PFSK-1 (cell line): ENCODE results near the gene PTPRT.

Experiments used
- FOXP2 ChIP-seq: optimal IDR thresholded peaks from 2 replicates; pipeline ENCODE3; 2011; ENCODE audit warnings: borderline replicate concordance, control low read depth, inconsistent platforms; ENCODE audit not compliant: insufficient read depth; ENCODE audit errors: extremely low read length, extremely low read depth
- POLR2AphosphoS5 ChIP-seq: IDR thresholded peaks from 2 replicates; pipeline ENCODE4 v1.6.1; 2012; ENCODE audit warnings: low read depth, mild to moderate bottlenecking, control low read depth, low read length, moderate library complexity
- SIN3A ChIP-seq: IDR thresholded peaks from 2 replicates; pipeline ENCODE4 v1.6.1; 2012; ENCODE audit warnings: mild to moderate bottlenecking, low read length, moderate library complexity, borderline replicate concordance; ENCODE audit not compliant: insufficient read depth
- TAF1 ChIP-seq: IDR thresholded peaks from 2 replicates; pipeline ENCODE4 v1.6.1; 2012; ENCODE audit warnings: low read length, control low read depth, borderline replicate concordance; ENCODE audit not compliant: insufficient read depth
- TF ChIP-seq, protein P1 (sequence below), 2 experiments: IDR thresholded peaks; 2 replicates each; pipeline versions ENCODE4 v1.6.1 to v1.8.0; 2011 to 2012; ENCODE audit warnings: low read depth in 2 of 2, low read length in 2 of 2, control low read depth in 1 of 2, inconsistent platforms in 1 of 2, mild to moderate bottlenecking in 1 of 2, moderate library complexity in 1 of 2; ENCODE audit not compliant: insufficient read depth in 1 of 2

The PTPRT gene

DNA sequence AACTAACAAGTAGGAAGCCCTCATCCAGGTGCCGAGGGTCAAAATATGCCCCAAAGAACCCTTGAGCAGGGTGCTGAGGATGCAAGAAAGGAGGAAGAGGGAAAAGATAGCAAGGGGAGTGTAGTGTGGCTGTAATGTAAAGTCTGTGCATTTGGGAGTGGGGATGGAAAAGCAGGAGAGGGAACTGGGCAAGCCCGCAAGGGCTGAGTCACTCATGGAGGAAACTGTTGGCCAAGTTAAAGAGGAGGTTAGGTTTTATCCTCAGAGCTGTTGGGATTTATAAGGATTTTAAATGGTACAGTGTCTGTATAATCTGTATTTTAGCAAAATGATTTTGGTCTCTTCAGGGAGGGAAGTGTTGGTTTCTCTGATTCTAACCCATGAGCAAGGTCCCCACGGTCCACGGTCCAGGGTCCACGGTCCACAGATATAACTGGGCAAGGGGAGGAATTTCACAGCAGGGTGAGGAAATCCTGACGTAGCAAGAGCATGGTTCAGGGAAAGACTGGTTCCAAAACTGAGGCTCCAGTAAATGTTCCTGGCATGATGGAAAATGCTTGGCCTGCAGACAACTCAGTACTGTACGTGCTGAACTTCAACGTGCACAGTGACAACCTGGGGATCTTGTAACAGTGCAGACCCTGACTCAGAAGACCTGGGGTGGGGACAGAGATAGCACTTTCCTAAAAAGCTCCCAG, 759.8 kb downstream of the PTPRT start:
- no peak for TF ChIP-seq SIN3A
- no peak for TF ChIP-seq POLR2AphosphoS5
- TF ChIP-seq TAF1, result no peak
- TF ChIP-seq FOXP2, result no peak

DNA sequence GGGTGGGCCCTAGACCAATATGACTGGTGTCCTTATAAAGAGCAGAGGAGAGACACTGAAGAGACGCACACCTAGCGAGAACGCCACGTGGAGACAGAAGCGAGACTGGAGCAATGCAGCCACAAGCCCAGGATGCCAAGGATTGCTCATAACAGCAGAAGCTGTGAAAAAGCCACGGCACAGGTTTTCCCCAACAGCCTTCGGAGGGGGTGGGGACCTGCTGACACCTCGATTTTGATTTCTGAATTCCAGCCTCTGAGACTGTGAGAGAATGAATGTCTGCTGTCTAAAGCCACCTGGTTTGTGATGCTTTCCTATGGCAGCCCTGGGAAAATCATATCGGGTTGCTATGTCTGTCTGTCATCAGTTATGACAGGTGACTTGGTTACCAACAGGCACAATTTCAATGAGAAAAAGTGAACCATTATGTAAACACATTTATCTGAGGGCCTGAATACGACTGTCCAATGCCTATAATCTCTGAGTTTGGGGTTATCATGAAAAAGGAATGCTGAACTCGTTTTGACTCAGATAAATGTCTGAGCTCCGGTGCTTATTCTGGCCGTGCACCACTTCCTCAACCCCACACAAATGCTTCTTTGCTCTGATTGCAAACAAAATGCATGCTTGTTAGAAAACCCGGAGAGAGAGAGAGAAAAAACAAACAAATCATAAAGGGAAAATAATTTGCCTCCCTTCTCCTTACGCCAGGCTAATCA, 769.7 kb downstream of the PTPRT start:
- TF ChIP-seq, protein P1, sequence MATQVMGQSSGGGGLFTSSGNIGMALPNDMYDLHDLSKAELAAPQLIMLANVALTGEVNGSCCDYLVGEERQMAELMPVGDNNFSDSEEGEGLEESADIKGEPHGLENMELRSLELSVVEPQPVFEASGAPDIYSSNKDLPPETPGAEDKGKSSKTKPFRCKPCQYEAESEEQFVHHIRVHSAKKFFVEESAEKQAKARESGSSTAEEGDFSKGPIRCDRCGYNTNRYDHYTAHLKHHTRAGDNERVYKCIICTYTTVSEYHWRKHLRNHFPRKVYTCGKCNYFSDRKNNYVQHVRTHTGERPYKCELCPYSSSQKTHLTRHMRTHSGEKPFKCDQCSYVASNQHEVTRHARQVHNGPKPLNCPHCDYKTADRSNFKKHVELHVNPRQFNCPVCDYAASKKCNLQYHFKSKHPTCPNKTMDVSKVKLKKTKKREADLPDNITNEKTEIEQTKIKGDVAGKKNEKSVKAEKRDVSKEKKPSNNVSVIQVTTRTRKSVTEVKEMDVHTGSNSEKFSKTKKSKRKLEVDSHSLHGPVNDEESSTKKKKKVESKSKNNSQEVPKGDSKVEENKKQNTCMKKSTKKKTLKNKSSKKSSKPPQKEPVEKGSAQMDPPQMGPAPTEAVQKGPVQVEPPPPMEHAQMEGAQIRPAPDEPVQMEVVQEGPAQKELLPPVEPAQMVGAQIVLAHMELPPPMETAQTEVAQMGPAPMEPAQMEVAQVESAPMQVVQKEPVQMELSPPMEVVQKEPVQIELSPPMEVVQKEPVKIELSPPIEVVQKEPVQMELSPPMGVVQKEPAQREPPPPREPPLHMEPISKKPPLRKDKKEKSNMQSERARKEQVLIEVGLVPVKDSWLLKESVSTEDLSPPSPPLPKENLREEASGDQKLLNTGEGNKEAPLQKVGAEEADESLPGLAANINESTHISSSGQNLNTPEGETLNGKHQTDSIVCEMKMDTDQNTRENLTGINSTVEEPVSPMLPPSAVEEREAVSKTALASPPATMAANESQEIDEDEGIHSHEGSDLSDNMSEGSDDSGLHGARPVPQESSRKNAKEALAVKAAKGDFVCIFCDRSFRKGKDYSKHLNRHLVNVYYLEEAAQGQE (IDR thresholded peaks at IDR 0.05; ENCODE audit: insufficient read depth in 1 of 2, low read depth in 2 of 2, low read length in 2 of 2), result no peak
- TF ChIP-seq TAF1 (no peak), POLR2AphosphoS5 (no peak), SIN3A (no peak), FOXP2 (no peak)

DNA sequence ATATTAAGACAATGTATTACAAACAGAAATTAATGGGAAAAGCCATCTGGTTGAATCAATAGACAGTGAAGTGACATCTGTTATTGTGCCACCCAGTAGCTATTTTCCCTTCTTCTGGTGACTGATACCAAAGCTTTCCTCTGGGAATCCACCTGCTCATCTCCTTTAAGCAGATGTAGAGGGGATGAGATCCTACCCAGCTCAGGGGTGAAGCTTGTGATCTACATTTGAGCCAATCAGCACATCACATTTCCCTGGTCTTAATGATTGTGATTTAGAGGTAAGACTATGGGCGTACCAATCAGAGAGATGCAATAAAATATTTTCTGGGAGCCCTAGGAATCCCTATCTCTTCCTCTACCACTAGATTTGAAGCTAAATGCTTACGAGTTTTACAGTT, 782.9 kb downstream of the PTPRT start:
- TF ChIP-seq, protein P1 (IDR thresholded peaks at IDR 0.05; ENCODE audit: insufficient read depth in 1 of 2, low read depth in 2 of 2, low read length in 2 of 2), result no peak
- no peak for TF ChIP-seq FOXP2
- no peak for TF ChIP-seq POLR2AphosphoS5
- TF ChIP-seq SIN3A, result no peak
- no peak for TF ChIP-seq TAF1

DNA sequence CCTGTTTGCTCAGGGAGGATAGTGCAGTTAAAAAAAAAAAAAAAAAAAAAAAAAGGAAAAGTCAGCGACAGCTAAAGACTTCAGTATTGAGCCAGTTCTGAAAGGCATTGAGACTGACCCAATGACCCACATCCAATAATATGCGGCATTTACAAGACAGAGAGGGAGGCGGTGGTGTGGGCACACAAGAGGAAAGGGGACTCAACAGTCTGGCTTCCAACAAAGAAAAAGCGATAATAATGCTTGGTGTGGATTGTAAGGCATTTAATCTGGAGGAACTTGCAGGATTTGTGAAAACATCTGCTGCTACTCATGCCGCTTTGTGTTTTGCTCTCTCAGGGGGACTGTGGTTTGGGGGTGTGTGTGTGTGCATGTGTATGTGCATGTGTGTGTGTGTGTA, 787.3 kb downstream of the PTPRT start:
- no peak for TF ChIP-seq FOXP2
- TF ChIP-seq TAF1, result no peak
- TF ChIP-seq POLR2AphosphoS5, result no peak
- TF ChIP-seq SIN3A, result no peak
- TF ChIP-seq, protein P1 (IDR thresholded peaks at IDR 0.05; ENCODE audit: insufficient read depth in 1 of 2, low read depth in 2 of 2, low read length in 2 of 2), result no peak

DNA sequence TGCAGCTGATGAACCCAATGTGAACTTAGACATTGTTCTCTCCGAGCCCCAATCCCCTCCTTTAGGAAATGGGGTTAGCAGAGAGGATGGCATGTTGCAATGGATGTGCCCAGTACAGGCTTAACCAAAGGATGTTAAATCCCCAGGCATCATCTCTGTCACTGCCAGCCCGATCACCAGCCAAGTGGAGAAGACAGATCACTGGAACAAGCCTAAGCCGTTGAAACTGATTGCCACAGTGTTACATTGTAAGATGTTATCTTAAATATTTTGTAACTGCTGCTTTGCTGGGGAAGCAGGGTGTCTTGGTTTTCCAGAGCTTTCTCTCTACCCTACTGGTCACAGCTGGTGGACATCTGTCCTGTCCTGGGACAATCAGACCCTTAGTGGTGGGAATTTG, 788.1 kb downstream of the PTPRT start:
- TF ChIP-seq POLR2AphosphoS5, result no peak
- no peak for TF ChIP-seq TAF1
- no peak for TF ChIP-seq FOXP2
- TF ChIP-seq SIN3A, result no peak
- TF ChIP-seq, protein P1 (IDR thresholded peaks at IDR 0.05; ENCODE audit: insufficient read depth in 1 of 2, low read depth in 2 of 2, low read length in 2 of 2), result no peak
